ENCODE measurements around the gene RPS21.

- TF ChIP-seq, protein P1, sequence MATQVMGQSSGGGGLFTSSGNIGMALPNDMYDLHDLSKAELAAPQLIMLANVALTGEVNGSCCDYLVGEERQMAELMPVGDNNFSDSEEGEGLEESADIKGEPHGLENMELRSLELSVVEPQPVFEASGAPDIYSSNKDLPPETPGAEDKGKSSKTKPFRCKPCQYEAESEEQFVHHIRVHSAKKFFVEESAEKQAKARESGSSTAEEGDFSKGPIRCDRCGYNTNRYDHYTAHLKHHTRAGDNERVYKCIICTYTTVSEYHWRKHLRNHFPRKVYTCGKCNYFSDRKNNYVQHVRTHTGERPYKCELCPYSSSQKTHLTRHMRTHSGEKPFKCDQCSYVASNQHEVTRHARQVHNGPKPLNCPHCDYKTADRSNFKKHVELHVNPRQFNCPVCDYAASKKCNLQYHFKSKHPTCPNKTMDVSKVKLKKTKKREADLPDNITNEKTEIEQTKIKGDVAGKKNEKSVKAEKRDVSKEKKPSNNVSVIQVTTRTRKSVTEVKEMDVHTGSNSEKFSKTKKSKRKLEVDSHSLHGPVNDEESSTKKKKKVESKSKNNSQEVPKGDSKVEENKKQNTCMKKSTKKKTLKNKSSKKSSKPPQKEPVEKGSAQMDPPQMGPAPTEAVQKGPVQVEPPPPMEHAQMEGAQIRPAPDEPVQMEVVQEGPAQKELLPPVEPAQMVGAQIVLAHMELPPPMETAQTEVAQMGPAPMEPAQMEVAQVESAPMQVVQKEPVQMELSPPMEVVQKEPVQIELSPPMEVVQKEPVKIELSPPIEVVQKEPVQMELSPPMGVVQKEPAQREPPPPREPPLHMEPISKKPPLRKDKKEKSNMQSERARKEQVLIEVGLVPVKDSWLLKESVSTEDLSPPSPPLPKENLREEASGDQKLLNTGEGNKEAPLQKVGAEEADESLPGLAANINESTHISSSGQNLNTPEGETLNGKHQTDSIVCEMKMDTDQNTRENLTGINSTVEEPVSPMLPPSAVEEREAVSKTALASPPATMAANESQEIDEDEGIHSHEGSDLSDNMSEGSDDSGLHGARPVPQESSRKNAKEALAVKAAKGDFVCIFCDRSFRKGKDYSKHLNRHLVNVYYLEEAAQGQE (IDR thresholded peaks at IDR 0.05; ENCODE audit: insufficient read depth in 1 of 2, low read depth in 2 of 2, low read length in 2 of 2) = no peak
- no peak for TF ChIP-seq SIN3A (IDR thresholded peaks at IDR 0.05; ENCODE audit: borderline replicate concordance, insufficient read depth, low read length)
- no peak for TF ChIP-seq POLR2AphosphoS5 (IDR thresholded peaks at IDR 0.05; ENCODE audit: low read depth, low read length)
- no peak for TF ChIP-seq TAF1 (IDR thresholded peaks at IDR 0.05; ENCODE audit: borderline replicate concordance, insufficient read depth, low read length)
- no peak for TF ChIP-seq FOXP2 (optimal IDR thresholded peaks at IDR 0.05; ENCODE audit: borderline replicate concordance, extremely low read depth, extremely low read length, insufficient read depth)
Observed at GRCh38 chr20:62430866-62431447, 44.1 kb downstream of the RPS21 start.

Measured in PFSK-1 (cell line).